KMS-11 (cell line): ENCODE data around the gene YEATS2.

Source experiments
- H2AFZ ChIP-seq: fragments of 200-600 bp; sonication (generic); 2 replicates; pipeline ENCODE4 v1.6.1; 2016; ENCODE audit warnings: antibody characterized with exemption, mixed run types, low read depth
- H3K27ac ChIP-seq: fragments of 200-600 bp; sonication (generic); 2 replicates; pipeline ENCODE4 v1.6.1; 2016; ENCODE audit warnings: mild to moderate bottlenecking, mixed run types
- H3K27me3 ChIP-seq: fragments of 200-600 bp; sonication (generic); 2 replicates; pipeline ENCODE4 v1.6.1; 2017; ENCODE audit warnings: mild to moderate bottlenecking, low read depth, mixed run types, moderate library complexity; ENCODE audit not compliant: insufficient read depth
- H3K36me3 ChIP-seq: fragments of 200-600 bp; sonication (generic); 2 replicates; pipeline ENCODE4 v1.6.1; 2017; ENCODE audit warnings: mild to moderate bottlenecking, mixed run types; ENCODE audit not compliant: insufficient read depth
- H3K4me1 ChIP-seq: fragments of 200-600 bp; sonication (generic); 2 replicates; pipeline ENCODE4 v1.6.1; 2016; ENCODE audit warnings: mild to moderate bottlenecking, low read depth, mixed run types; ENCODE audit not compliant: poor library complexity, severe bottlenecking
- H3K4me2 ChIP-seq: fragments of 200-600 bp; sonication (generic); 2 replicates; pipeline ENCODE4 v1.7.0; 2016; ENCODE audit warnings: mild to moderate bottlenecking, mixed run types
- H3K4me3 ChIP-seq: fragments of 200-600 bp; sonication (generic); IDR thresholded peaks from 2 replicates; pipeline ENCODE4 v1.6.1; 2017; ENCODE audit warnings: low read depth, low read length, mixed read lengths; ENCODE audit not compliant: insufficient read depth
- H3K79me2 ChIP-seq: fragments of 200-600 bp; sonication (generic); 2 replicates; pipeline ENCODE4 v1.6.1; 2016; ENCODE audit warnings: low read depth, mixed run types; ENCODE audit not compliant: insufficient read depth
- H3K9ac ChIP-seq: fragments of 200-600 bp; sonication (generic); 2 replicates; pipeline ENCODE4 v1.6.1; 2016; ENCODE audit warnings: mild to moderate bottlenecking, mixed run types
- H4K20me1 ChIP-seq: fragments of 200-600 bp; sonication (generic); 2 replicates; pipeline ENCODE4 v1.6.1; 2016; ENCODE audit warnings: mild to moderate bottlenecking, mixed run types; ENCODE audit not compliant: insufficient read depth
- TF ChIP-seq, protein P1 (sequence below): fragments of 200-600 bp; sonication (generic); conservative IDR thresholded peaks from 2 replicates; pipeline ENCODE4 v1.6.1; 2017; ENCODE audit warnings: low read depth, mild to moderate bottlenecking, antibody characterized with exemption, low read length, moderate library complexity, mixed read lengths

The YEATS2 gene

DNA sequence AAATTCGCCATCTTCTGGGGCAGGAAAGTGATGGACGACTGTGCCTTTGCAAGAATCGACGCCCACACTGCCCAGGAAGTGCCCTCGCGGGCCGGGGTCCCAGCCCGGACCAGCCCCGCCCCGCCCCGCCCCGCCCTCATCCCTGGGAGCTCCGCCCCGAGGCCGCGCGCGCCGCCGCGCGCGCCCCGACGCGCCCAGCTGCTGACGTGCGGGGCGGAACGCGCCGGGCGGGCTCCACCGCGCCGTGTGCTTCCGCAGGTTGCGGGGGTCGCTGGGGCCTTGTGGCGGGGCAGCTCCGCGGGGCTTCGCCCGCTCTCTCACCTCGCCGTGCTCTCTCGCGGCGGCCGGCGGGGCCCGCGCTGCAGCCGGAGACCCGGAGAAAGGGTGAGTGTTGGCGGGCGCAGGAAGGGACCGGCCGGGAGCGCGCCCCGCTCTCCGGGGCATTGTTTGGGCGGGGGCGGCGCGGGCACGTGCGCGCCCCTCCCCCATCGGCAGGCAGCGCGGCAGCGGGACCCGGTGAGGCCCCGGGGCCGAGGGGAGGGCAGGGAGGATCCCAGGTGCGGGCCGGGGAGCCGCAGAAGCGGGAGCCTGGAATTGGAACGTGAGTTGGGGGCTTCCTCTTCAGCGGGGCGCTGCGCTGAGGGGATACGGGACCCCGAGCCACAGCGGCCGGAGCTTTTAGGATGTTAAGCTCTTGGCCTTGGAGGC, at the start of gene YEATS2:
Gene YEATS2 (plus strand): TSS at position 188 of the 708 bp plus-strand sequence. CDS start 17,366 bp downstream, outside the sequence.
- H3K36me3 ChIP-seq = no peaks in the 10 kb centered on the region
- peaks cover 22% of the 10 kb centered on the region for H3K4me1 ChIP-seq
- TF ChIP-seq, protein P1, sequence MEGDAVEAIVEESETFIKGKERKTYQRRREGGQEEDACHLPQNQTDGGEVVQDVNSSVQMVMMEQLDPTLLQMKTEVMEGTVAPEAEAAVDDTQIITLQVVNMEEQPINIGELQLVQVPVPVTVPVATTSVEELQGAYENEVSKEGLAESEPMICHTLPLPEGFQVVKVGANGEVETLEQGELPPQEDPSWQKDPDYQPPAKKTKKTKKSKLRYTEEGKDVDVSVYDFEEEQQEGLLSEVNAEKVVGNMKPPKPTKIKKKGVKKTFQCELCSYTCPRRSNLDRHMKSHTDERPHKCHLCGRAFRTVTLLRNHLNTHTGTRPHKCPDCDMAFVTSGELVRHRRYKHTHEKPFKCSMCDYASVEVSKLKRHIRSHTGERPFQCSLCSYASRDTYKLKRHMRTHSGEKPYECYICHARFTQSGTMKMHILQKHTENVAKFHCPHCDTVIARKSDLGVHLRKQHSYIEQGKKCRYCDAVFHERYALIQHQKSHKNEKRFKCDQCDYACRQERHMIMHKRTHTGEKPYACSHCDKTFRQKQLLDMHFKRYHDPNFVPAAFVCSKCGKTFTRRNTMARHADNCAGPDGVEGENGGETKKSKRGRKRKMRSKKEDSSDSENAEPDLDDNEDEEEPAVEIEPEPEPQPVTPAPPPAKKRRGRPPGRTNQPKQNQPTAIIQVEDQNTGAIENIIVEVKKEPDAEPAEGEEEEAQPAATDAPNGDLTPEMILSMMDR = no peak
- no peaks in the 10 kb centered on the region for H3K27me3 ChIP-seq
- H3K9ac ChIP-seq = peak within 1 kb of the TSS; percentile 98
- H3K79me2 ChIP-seq = peaks cover 49% of the 10 kb centered on the region
- H4K20me1 ChIP-seq = no peaks in the 10 kb centered on the region; the same call in 1 of the 2 replicates
- H2AFZ ChIP-seq = peak within 1 kb of the TSS; percentile 95
- peak within 1 kb of the TSS; percentile 88 for H3K4me2 ChIP-seq
- peak within 1 kb of the TSS; percentile 90 for H3K27ac ChIP-seq
- peak within 1 kb of the TSS; percentile 86 for H3K4me3 ChIP-seq

DNA sequence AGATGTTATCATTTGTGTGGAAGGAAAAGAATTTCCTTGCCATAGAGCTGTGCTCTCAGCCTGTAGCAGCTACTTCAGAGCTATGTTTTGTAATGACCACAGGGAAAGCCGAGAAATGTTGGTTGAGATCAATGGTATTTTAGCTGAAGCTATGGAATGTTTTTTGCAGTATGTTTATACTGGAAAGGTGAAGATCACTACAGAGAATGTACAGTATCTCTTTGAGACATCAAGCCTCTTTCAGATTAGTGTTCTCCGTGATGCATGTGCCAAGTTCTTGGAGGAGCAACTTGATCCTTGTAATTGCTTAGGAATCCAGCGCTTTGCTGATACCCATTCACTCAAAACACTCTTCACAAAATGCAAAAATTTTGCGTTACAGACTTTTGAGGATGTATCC, 47.0 kb upstream of the YEATS2 start:
- H3K4me3 ChIP-seq = no peak overlapping the region
- H3K79me2 ChIP-seq = no peaks in the 10 kb centered on the region
- H3K36me3 ChIP-seq = no peaks in the 10 kb centered on the region
- H4K20me1 ChIP-seq = no peaks in the 10 kb centered on the region
- no peak overlapping the region for H2AFZ ChIP-seq
- TF ChIP-seq, protein P1 = no peak
- H3K4me1 ChIP-seq = no peaks in the 10 kb centered on the region
- H3K9ac ChIP-seq = no peak overlapping the region
- H3K4me2 ChIP-seq = no peak overlapping the region
- H3K27me3 ChIP-seq = no peaks in the 10 kb centered on the region
- H3K27ac ChIP-seq = no peak overlapping the region

DNA sequence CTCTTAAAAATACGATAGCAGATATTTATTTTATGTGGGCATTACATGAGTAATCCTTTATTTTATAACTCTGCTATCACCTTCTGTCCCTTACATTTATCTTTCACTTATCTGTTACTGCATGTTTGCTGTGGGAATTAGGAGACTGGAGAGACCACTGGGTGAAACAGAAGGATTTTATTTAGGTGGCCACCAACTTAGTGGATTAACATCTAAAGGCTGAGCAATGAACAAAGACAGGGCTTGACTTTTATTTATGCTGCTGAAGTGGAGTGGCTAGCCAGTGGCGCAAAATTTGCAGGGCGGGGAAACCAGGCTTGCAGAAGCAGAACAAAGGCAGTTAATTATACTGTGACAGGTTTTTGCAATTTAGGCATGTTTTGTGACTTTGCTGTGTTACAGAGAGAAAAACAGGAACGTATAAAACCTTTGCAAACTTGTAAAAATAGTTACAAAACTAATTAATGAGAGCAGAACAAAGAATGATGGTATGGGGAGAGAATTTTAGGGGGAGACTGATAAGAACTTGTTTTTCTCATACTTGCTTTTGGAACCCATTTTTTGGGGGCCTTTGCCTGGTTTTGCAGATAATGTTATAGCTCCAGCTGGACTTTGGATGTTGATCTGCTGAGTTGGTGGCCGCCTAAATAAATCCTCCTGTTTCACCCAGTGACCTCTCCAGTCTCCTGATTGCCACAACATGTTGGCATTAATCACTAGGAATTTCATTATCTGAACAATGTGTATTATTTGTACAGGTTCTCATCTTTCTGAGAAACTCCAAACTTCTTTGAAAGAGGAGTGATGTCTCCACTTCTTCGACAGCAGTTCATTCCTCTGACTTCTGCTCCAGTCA, 44.2 kb upstream of the YEATS2 start:
- no peaks in the 10 kb centered on the region for H3K27me3 ChIP-seq
- H3K4me3 ChIP-seq = no peak overlapping the region
- no peaks in the 10 kb centered on the region for H3K79me2 ChIP-seq
- no peak overlapping the region for H2AFZ ChIP-seq
- no peak overlapping the region for H3K27ac ChIP-seq
- TF ChIP-seq, protein P1 = no peak
- H3K4me1 ChIP-seq = no peaks in the 10 kb centered on the region
- no peaks in the 10 kb centered on the region for H4K20me1 ChIP-seq
- no peaks in the 10 kb centered on the region for H3K36me3 ChIP-seq
- H3K4me2 ChIP-seq = no peak overlapping the region
- no peak overlapping the region for H3K9ac ChIP-seq

DNA sequence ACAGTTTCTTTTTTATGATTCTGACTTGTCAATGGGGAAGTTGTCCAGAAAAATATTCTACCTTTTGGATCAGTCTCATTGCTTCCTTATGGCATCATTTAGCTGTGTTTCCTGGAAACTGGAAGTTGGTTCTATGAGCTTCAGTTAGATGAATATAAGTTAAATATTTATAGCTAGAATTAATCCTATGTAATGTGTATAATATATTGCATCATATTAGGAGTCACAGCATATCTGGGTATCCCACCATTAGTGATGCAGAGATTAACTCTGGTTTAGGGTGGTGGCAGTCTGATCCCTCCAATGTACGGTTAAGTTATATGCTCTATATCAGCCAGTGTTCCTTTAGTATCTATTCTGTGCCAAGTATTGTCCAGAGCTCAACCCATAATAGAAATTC, 42.9 kb upstream of the YEATS2 start:
- TF ChIP-seq, protein P1 = no peak
- H2AFZ ChIP-seq = no peak overlapping the region
- H3K27me3 ChIP-seq = no peaks in the 10 kb centered on the region
- H4K20me1 ChIP-seq = no peaks in the 10 kb centered on the region
- no peak overlapping the region for H3K27ac ChIP-seq
- H3K36me3 ChIP-seq = no peaks in the 10 kb centered on the region
- no peak overlapping the region for H3K4me3 ChIP-seq
- no peak overlapping the region for H3K9ac ChIP-seq
- no peak overlapping the region for H3K4me2 ChIP-seq
- H3K4me1 ChIP-seq = no peaks in the 10 kb centered on the region
- H3K79me2 ChIP-seq = no peaks in the 10 kb centered on the region
